B cell (primary cell): Measurements from ENCODE around the gene HOXB1. TPM values are rescaled to one million over a fixed set of nuclear protein-coding genes. Genes with fewer than 3 reads are reported as not detected.

Experiments used
- ATAC-seq: fragments of 200-7000 bp; cut with Tn5 transposase; one replicate; pipeline ENCODE4 v1.10.0; 2021; ENCODE audit warnings: low read depth, mild to moderate bottlenecking, moderate number of reproducible peaks, moderate library complexity
- CTCF ChIA-PET: fragments of 350-600 bp; sonication (Branson Sonifier 250); formaldehyde crosslinking; loops from one replicate; lab custom pipeline; 2021; ENCODE audit warnings: antibody characterized with exemption, inconsistent platforms; lab: Charles Lee
- POLR2A ChIA-PET: fragments of 350-600 bp; sonication (Branson Sonifier 250); formaldehyde crosslinking; loops from one replicate; lab custom pipeline; 2021; ENCODE audit warnings: antibody characterized with exemption; lab: Charles Lee
- DNase-seq: peaks from one replicate; pipeline ENCODE4 v3.0.0; 2013
- H2AFZ ChIP-seq: 2 replicates; pipeline ENCODE4 v1.6.1; 2012; ENCODE audit warnings: mild to moderate bottlenecking, low read depth, low read length; ENCODE audit not compliant: insufficient read depth, poor library complexity, severe bottlenecking
- H3K27ac ChIP-seq, 2 donors: 1 replicate in 1 of 2; 2 replicates in 1 of 2; pipeline ENCODE4 v1.5.1; 2012 to 2013; ENCODE audit warnings: low read length in 2 of 2, mild to moderate bottlenecking in 2 of 2, moderate library complexity in 1 of 2
- H3K27me3 ChIP-seq, 4 experiments: fragments of 200-600 bp in 1 of 4; sonication (generic) in 1 of 4; replicated peaks in 1 of 4; 1 replicate in 2 of 4; 2 replicates in 2 of 4; pipeline versions ENCODE4 v1.6.1 to v1.7.0; 2013 to 2016; ENCODE audit warnings: low read length in 3 of 4, mild to moderate bottlenecking in 2 of 4, mixed read lengths in 1 of 4, moderate library complexity in 1 of 4; ENCODE audit not compliant: insufficient read depth in 4 of 4, control insufficient read depth in 3 of 4; ENCODE audit errors: control extremely low read depth in 1 of 4
- H3K36me3 ChIP-seq, 2 experiments: replicated peaks in 1 of 2; 1 replicate in 1 of 2; 2 replicates in 1 of 2; pipeline versions ENCODE4 v1.6.1 to v1.7.1; 2013; ENCODE audit warnings: low read length in 1 of 2; ENCODE audit not compliant: insufficient read depth in 2 of 2, control insufficient read depth in 1 of 2; ENCODE audit errors: control extremely low read depth in 1 of 2, extremely low read depth in 1 of 2
- H3K4me1 ChIP-seq, 2 donors: fragments of 200-600 bp in 1 of 2; sonication (generic) in 1 of 2; 1 replicate in 1 of 2; 2 replicates in 1 of 2; pipeline versions ENCODE4 v1.5.1 to v1.6.1; 2013 to 2017; ENCODE audit warnings: low read length in 2 of 2; ENCODE audit not compliant: control insufficient read depth in 2 of 2, insufficient read depth in 2 of 2
- H3K4me2 ChIP-seq: replicated peaks from 2 replicates; pipeline ENCODE3; 2012; ENCODE audit warnings: mild to moderate bottlenecking, low read depth, low read length; ENCODE audit not compliant: poor library complexity, severe bottlenecking
- H3K4me3 ChIP-seq, 5 experiments: fragments of 200-600 bp in 1 of 5; sonication (generic) in 1 of 5; 1 replicate in 3 of 5; 2 replicates in 2 of 5; pipeline versions ENCODE4 v1.5.1 to v1.7.0; 2011 to 2016; ENCODE audit warnings: low read length in 4 of 5, mild to moderate bottlenecking in 4 of 5, low read depth in 2 of 5, control low read depth in 1 of 5, moderate library complexity in 1 of 5; ENCODE audit not compliant: insufficient read depth in 1 of 5; ENCODE audit errors: control extremely low read depth in 1 of 5, extremely low read depth in 1 of 5
- H3K79me2 ChIP-seq: fragments of 200-600 bp; sonication (generic); one replicate; pipeline ENCODE4 v1.6.0; 2016; ENCODE audit warnings: low read length; ENCODE audit not compliant: control insufficient read depth, insufficient read depth
- H3K9ac ChIP-seq: fragments of 200-600 bp; sonication (generic); 2 replicates; pipeline ENCODE4 v1.6.1; 2017; ENCODE audit warnings: mild to moderate bottlenecking, low read length, moderate library complexity
- H3K9me3 ChIP-seq, 3 donors: one replicate each; pipeline versions ENCODE4 v1.6.1 to v1.7.1; 2013; ENCODE audit warnings: low read length in 2 of 3; ENCODE audit not compliant: control insufficient read depth in 2 of 3, insufficient read depth in 1 of 3; ENCODE audit errors: control extremely low read depth in 1 of 3
- H4K20me1 ChIP-seq: 2 replicates; pipeline ENCODE4 v1.6.0; 2012; ENCODE audit warnings: mild to moderate bottlenecking, low read length; ENCODE audit not compliant: insufficient read depth, control insufficient read depth, poor library complexity, severe bottlenecking
- H3K27ac Mint-ChIP-seq: one replicate; pipeline ENCODE4 v1.8.0; 2021; ENCODE audit warnings: mixed read lengths
- H3K27me3 Mint-ChIP-seq: one replicate; pipeline ENCODE4 v1.8.0; 2021; ENCODE audit warnings: mixed read lengths
- H3K4me1 Mint-ChIP-seq: one replicate; pipeline ENCODE4 v1.8.0; 2021; ENCODE audit warnings: mixed read lengths
- H3K4me3 Mint-ChIP-seq: one replicate; pipeline ENCODE4 v1.8.0; 2021; ENCODE audit warnings: mixed read lengths
- H3K9me3 Mint-ChIP-seq: one replicate; pipeline ENCODE4 v1.8.0; 2022; ENCODE audit warnings: mixed read lengths; ENCODE audit not compliant: insufficient read depth
- EZH2 ChIP-seq: IDR thresholded peaks from 2 replicates; pipeline ENCODE4 v1.6.1; 2012; ENCODE audit warnings: borderline replicate concordance, low read depth, mild to moderate bottlenecking, moderate library complexity, low read length; ENCODE audit not compliant: insufficient read depth, poor library complexity, severe bottlenecking
- WGBS: methylation state at CpG from one replicate; pipeline ENCODE4 v1.1.5; 2013; ENCODE audit warnings: missing lambda C conversion rate; ENCODE audit not compliant: insufficient coverage; 5-methylcytosine and 5-hydroxymethylcytosine counted together
- intact Hi-C: fragments of 100-400 bp; cut with micrococcal nuclease; formaldehyde crosslinking; loops from one replicate; pipeline ENCODE4 v1.10.0; 2022
- polyA plus RNA-seq: library from polyadenylated mRNA; depleted of rRNA; stranded (reverse); fragments of >200 nt; gene quantifications from 2 replicates; pipeline ENCODE4 v1.2.3, GENCODE V29; 2012
- total RNA-seq, 2 donors: library from RNA; stranded (reverse); fragments of 120-200 nt in 1 of 2; gene quantifications; 1 replicate in 1 of 2; 2 replicates in 1 of 2; pipeline versions ENCODE4 v1.2.3 to v1.2.4, GENCODE V29; 2013 to 2022
- TF ChIP-seq, protein P1 (sequence below): fragments of 200-600 bp; IDR thresholded peaks from one replicate; pipeline ENCODE4 v1.8.0; 2022; ENCODE audit warnings: antibody characterized with exemption, mild to moderate bottlenecking

The HOXB1 gene
- total and polyA plus RNA-seq, 2 donors (not counting 1 experiment from before 2014, with no cell fraction given), result not detected

GRCh38 chr17:48574505-48575065 lies 43.8 kb upstream of the HOXB1 start:
- H4K20me1 ChIP-seq, result no peaks in the 10 kb centered on the region
- no peaks in the 10 kb centered on the region for H3K36me3 ChIP-seq
- ChIA-PET POLR2A (no interaction called here), CTCF (interaction anchor here (1.0 to 1.2 kb wide), 2 partner anchors 19 to 225 kb away, joined by 3 to 4 read pairs; partner anchors contain the start of gene HOXB5)
- no peaks in the 10 kb centered on the region for H3K79me2 ChIP-seq
- peaks cover 0 to 43% (median 19%) of the 10 kb centered on the region in 4 experiments for H3K27me3 ChIP-seq
- no peak for DNase-seq
- H3K9me3 Mint-ChIP-seq, result no peaks in the 10 kb centered on the region
- no peak overlapping the region for H3K27ac ChIP-seq
- H3K9me3 ChIP-seq, result peaks cover 0 to 14% (median 0%) of the 10 kb centered on the region in 3 donors
- peaks cover 28% of the 10 kb centered on the region for H3K4me1 Mint-ChIP-seq
- no peak overlapping the region for H3K27ac Mint-ChIP-seq
- ATAC-seq, result no peak
- H3K4me3 Mint-ChIP-seq, result no peak overlapping the region
- no peak overlapping the region for H3K9ac ChIP-seq
- H2AFZ ChIP-seq, result no peak overlapping the region
- peaks cover 27 to 30% of the 10 kb centered on the region in 2 donors for H3K4me1 ChIP-seq
- TF ChIP-seq EZH2, result no peak
- TF ChIP-seq, protein P1, sequence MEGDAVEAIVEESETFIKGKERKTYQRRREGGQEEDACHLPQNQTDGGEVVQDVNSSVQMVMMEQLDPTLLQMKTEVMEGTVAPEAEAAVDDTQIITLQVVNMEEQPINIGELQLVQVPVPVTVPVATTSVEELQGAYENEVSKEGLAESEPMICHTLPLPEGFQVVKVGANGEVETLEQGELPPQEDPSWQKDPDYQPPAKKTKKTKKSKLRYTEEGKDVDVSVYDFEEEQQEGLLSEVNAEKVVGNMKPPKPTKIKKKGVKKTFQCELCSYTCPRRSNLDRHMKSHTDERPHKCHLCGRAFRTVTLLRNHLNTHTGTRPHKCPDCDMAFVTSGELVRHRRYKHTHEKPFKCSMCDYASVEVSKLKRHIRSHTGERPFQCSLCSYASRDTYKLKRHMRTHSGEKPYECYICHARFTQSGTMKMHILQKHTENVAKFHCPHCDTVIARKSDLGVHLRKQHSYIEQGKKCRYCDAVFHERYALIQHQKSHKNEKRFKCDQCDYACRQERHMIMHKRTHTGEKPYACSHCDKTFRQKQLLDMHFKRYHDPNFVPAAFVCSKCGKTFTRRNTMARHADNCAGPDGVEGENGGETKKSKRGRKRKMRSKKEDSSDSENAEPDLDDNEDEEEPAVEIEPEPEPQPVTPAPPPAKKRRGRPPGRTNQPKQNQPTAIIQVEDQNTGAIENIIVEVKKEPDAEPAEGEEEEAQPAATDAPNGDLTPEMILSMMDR, result no peak
- no peak overlapping the region for H3K4me3 ChIP-seq
- WGBS, result 92% methylated on average over 6 of the region's 8 CpGs
- H3K4me2 ChIP-seq, result no peak overlapping the region
- intact Hi-C loops, result loop anchor here (5.0 kb wide), 1 partner anchor 38 kb away; the partner anchor contains the start of gene HOXB7
- H3K27me3 Mint-ChIP-seq, result peaks cover 17% of the 10 kb centered on the region

GRCh38 chr17:48571826-48572417 lies 41.1 kb upstream of the HOXB1 start:
- DNase-seq, result no peak
- intact Hi-C loops, result no loop called here
- Histone ChIP-seq H3K9ac (no peak overlapping the region), H3K27ac (no peak overlapping the region), H3K79me2 (no peaks in the 10 kb centered on the region), H3K4me3 (no peak overlapping the region), H3K36me3 (no peaks in the 10 kb centered on the region), H3K4me2 (no peak overlapping the region), H2AFZ (no peak overlapping the region), H3K9me3 (peaks cover 0 to 10% (median 0%) of the 10 kb centered on the region in 3 donors), H3K27me3 (peaks cover 0 to 47% (median 23%) of the 10 kb centered on the region in 4 experiments), H4K20me1 (no peaks in the 10 kb centered on the region), H3K4me1 (peaks cover 15 to 20% of the 10 kb centered on the region in 2 donors)
- Mint-ChIP-seq H3K27ac (no peak overlapping the region), H3K27me3 (peaks cover 18% of the 10 kb centered on the region), H3K4me1 (peaks cover 16% of the 10 kb centered on the region), H3K4me3 (no peak overlapping the region), H3K9me3 (no peaks in the 10 kb centered on the region)
- no CpG with 5 or more reads among the region's 1 CpG for WGBS
- ChIA-PET CTCF (interaction anchor here (0.5 kb wide), 1 partner anchor 740 kb away, joined by 3 read pairs; no protein-coding TSS in a partner anchor), POLR2A (interaction anchor here (0.7 kb wide), 1 partner anchor 41 kb away, joined by 3 read pairs; no protein-coding TSS in a partner anchor)
- no peak for ATAC-seq
- TF ChIP-seq, protein P1, result no peak
- no peak for TF ChIP-seq EZH2
